ENCODE data around the gene MIER2.

Gene MIER2

DNA sequence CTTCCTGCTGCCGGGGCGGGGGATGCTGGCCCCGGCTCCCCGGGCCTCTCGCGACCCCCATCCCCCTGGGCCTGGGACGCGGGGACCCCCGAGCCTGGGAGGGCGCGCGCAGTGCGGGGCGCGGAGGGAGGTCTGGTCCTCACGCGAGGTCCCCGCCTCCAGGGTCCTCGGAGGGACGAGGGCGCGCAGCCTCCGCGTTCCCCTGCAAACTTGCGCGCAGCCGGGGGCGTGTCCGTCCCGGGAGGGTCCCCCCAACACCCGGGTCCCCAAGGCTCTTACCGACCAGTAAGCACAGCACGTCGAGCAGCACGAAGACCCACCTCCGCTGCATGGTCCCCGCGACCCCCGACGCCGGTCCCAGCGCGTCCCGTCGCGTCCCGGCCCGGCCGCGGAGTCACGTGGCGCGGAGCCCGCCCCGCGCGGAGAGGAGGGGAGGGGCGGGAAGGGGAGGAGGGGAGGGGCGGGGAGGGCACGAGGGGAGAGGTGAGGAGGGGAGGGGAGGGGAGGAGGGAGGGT, 53.5 kb downstream of the MIER2 start, which contains the start of gene PLPP2:
PLPP2 (minus strand) TSS at position 398 of the 516 bp plus-strand sequence; CDS start at position 331, 67 bp downstream.
- no peak for DNase-seq (ENCODE audit: extremely low read depth, low read depth)
- TF ChIP-seq, protein P1, sequence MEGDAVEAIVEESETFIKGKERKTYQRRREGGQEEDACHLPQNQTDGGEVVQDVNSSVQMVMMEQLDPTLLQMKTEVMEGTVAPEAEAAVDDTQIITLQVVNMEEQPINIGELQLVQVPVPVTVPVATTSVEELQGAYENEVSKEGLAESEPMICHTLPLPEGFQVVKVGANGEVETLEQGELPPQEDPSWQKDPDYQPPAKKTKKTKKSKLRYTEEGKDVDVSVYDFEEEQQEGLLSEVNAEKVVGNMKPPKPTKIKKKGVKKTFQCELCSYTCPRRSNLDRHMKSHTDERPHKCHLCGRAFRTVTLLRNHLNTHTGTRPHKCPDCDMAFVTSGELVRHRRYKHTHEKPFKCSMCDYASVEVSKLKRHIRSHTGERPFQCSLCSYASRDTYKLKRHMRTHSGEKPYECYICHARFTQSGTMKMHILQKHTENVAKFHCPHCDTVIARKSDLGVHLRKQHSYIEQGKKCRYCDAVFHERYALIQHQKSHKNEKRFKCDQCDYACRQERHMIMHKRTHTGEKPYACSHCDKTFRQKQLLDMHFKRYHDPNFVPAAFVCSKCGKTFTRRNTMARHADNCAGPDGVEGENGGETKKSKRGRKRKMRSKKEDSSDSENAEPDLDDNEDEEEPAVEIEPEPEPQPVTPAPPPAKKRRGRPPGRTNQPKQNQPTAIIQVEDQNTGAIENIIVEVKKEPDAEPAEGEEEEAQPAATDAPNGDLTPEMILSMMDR (IDR thresholded peaks at IDR 0.05; ENCODE audit: low read depth, low read length): no peak

DNA sequence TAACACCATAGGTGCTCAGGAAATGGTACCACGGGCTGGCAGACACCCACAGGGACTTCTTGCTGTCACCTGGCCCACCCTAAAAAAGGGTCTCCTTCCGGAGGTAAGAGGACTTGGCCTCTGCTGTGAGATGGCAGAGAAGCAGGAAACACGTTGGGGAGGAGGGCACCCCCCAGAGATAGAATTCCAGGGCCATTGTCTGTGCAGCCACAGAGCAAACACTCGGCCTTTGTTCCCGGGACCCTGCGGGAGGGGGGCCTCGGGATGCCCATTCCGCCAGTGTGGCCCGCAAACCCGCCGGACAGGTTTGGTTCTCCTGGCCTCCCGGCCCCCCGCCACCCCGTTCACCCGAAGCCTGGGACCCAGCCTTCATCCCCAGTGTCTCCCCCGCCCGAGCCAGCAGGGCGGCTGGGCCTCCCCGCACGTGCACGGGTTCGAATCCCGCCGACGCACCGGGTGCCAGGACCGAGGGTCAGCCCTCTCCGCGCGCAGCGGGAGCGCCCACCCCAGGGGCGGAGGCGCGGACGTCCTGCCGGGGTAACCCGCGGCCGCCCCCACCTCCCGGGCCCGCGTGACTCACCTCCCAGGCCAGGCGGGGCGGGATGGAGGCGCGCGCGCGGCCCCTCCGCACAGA, 54.1 kb downstream of the MIER2 start:
- TF ChIP-seq, protein P1 (IDR thresholded peaks at IDR 0.05; ENCODE audit: low read depth, low read length): no peak
- DNase-seq (ENCODE audit: extremely low read depth, low read depth): no peak

DNA sequence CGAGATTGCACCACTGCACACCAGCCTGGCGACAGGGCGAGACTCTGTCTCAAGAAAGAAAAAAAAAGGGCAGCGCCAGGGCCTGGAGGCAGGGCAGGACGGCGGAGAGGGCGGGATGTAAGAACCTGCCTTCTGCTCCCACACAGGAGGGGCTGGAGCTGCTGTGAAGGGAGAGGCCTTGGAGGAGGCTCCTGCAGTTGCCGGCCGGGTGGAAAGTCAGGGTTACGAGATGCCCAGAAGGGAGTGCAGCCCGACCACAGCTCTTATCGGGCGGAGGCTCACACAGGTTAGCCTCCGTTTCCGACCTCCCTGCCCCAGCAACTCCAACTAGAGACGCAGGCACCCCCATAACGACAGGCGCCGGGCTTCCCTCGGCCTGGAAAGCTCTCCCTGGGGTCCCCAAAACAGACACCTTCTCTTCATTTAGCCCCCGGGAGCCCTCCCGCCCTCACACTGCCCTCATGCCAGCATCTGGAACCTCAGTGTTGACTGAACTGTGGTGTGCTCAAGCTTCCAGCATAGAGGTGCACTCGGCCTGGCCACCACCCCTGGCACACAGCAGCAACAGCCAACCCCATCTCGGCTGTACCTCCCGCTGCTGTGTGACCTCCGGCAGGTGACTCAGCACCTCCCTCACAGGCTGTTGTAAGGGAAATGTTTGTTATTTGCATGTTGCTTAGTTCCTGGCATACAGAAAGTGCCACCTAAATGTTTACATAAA, 54.8 kb downstream of the MIER2 start:
- TF ChIP-seq, protein P1 (IDR thresholded peaks at IDR 0.05; ENCODE audit: low read depth, low read length): no peak
- no peak for DNase-seq (ENCODE audit: extremely low read depth, low read depth)

DNA sequence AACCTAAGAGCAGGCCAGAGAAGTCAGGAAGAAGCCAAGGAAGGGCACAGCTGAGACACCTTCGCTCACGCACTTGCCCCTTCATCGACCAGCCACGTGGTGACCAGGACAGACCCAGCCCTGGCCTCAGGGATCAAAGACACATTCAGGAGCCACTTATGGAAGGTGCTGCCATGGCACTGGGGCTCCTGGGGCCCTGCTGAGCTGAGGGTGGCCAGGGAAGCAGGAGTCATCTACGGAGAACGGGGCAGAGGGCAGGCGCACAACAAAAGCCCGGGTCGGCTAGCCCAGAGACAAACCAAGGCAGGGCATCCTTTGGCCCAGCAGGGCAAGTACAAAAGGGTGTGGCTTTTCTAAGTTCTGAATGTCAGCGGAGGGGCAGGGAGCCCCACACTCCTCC, 55.7 kb downstream of the MIER2 start:
- DNase-seq (ENCODE audit: extremely low read depth, low read depth): no peak
- TF ChIP-seq, protein P1 (IDR thresholded peaks at IDR 0.05; ENCODE audit: low read depth, low read length): no peak

DNA sequence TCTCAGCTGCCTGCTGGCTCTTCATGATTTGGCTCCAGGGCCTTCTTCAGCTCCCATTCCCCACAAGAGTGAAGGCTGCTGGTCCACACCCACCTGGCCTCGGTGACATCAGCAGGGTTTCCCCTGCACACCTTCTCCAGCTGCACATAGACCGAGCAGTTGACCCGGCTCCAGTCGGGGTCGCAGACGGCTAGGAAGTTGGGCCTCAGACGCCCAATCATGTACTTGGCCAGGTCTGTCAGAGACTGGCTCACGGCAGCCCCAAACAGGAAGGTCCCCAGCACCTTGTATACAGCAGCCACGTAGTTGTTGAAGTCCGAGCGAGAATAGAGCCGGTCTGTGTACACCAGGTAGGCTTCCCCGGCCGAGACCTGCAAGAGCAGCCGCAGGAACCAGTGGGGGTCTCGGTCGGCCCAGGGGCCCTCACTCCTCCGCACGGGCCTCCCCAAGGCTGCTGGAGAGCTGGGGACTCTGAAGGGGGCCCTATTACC, 57.2 kb downstream of the MIER2 start:
- no peak for DNase-seq (ENCODE audit: extremely low read depth, low read depth)
- TF ChIP-seq, protein P1 (IDR thresholded peaks at IDR 0.05; ENCODE audit: low read depth, low read length): no peak

DNA sequence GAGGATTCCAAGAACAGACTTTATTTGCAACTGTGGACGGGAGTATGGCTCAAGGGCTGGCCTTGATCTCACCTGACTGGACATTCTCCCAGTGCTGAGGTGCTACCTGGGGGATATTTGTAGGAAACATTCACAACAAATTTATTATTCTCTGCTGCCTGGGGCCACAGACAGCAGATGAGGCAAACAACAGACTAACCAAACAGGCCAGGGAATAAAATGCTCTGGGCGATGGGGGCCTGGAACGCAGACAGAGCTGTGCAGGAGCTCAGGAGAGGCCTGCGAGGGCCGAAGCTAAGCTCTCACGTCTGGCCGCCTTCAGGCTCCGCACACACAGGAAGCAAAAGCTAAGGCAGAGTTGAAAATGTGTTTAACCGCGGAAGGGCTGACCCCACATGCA, 61.2 kb downstream of the MIER2 start:
- TF ChIP-seq, protein P1 (IDR thresholded peaks at IDR 0.05; ENCODE audit: low read depth, low read length): no peak
- DNase-seq (ENCODE audit: extremely low read depth, low read depth): no peak

DNA sequence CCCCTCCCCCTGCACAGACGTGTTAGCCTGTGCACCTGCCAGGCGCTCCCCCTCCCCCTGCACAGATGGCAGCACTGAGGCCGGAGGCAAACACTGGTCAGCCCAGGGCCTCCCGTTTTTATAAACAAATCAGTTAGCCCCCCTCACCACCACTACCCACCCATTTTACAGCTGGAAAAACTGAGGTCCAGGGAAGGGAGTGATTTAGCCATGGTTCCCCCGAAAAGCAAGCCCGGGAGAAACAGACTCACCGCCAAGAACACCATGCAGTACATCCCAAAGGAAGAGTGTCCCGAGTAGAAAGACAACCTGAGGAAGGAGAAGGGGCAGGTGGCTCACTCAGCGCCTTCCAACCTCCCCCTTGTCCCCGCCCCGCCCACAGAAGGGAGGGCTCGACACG, 62.1 kb downstream of the MIER2 start:
- no peak for DNase-seq (ENCODE audit: extremely low read depth, low read depth)
- TF ChIP-seq, protein P1 (IDR thresholded peaks at IDR 0.05; ENCODE audit: low read depth, low read length): no peak

Measured in AG09319 (cell line).